NCI-H1417 (cell line): ENCODE measurements around the gene UBE2L5.

Source experiments
- DNase-seq, 3 experiments: peaks; one replicate each; lab custom pipeline; 2025; lab: John Stamatoyannopoulos, UW

The UBE2L5 gene

DNA sequence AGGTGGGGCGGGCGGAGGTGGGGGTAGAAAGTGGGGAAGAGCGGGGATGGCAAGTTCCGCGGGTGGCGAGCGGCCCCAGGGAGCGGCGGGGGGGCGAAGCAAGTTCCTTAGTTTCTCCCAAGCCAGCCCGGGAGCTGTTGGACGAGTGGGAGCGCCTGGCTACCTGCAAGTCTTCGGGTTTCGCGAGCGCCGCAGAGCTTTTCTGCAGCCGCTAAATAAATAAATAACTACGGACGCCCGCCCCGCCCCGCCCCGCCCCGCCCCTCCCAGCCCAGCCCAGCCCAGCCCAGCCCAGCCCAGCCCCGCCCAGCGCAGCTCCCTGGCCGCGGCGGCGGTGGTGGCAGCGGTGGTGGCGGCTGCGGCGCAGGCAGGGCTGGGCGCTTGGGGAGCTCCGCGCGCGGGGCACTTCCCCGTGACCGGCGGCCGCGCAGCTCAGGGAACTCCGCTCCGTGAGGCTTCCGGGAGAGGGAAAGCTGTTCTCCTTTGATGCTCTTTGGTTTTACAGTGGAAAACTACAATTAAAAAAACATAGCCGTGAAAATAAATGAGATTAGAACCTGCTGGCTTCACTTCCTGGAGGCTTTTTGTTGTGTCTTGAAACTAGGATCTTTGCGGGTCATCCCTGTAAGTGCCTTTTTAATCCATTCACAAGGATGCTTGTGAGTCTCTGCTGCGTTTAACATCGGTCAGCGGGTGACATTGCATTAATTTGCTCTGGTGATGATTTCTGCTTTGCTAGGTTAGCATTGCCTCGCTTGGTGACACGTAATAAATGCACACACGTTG, at the start of gene UBE2L5:
Gene UBE2L5, plus strand, starts transcription at position 440 of the 786 bp plus-strand sequence. CDS start 5,498 bp downstream, outside the sequence.
- DNase-seq: peak; percentile 53 to 75 (median 67)

DNA sequence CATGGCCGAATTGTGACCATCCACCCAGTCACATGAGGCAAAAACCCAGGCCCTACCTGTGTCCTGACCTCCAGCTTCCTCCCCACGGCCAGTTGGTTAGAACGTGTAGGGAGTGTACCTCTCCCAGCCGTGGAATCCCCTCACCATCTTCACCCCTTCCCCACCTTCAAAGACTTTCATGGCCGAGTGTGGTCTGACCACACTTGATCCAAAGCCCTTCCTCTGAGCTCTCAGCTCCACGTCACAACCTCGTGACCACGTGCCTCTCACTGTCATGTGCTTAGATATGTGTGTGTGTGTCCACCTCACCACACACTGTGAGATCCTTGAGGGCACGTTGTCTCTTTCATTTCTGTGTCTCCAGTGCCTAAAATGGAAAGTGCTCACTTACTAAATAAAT, 48.6 kb upstream of the UBE2L5 start:
- DNase-seq: no peak

DNA sequence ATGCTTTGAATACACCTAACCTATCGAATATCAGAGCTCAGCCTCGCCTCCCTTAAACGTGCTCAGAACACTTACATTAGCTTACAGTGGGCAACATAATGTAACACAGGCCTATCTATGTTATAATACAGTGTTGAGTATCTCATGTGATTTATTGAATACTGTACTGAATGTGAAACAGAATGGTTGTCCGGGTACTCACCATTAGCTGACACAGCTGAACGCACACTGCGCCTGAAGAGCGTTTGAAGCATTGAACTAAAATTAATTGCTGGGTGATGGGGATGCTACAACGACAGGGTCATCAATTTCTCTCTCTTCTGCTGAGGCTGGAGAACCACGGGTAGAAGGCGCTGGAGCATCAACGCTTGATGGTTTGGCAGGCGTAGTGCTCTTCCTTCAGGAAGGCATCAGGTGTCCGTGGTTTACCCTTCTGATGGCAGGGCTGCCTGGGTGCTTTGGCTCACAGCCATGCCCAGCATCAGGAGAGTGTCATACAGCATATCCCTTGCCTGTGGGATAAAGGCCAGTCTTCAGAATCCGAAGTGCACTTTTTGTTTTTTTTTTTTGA, 46.9 kb upstream of the UBE2L5 start:
- peak in 2 of 3 experiments; percentile 4 to 65 for DNase-seq

DNA sequence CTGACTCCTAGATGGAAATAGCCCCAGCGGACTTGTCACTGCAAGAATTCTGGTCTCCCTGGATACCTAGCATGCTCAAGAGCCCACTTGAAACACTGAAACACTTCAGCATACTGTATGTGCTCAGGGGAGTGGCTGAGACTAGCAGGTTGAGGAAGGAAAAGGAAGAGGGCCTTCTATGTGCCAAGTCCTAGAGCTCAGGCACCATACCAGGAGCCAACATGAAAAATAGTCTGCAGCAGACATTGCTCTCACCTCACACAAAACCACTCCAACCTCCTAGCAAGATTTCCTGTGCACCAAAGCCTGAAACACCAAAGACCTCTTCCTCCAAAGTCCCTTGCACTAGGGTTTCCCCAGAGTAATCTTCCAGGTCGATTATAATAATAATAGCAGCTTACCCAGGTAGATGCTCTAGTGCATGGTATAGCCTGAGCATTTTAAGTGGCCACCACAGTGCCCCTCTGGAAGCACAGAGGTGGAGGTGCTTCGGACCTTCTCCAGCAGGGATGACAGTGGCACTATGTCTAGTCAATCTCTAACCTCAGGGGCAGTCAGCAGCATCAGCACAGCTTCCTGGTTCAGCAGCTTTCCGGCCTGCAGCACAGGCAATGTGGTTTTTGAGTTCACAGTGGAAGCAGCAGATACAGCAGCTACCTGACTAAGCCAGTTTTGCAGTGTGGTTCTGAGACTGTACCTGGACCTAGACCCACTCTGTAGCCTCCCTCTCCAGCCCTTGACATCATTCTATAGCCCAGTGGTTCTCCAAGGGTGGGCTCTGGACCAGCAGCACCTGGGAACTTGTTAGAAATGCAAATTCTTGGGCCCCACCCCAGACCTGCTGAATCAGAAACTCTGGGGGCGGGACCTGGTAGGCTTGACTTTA, 45.6 kb upstream of the UBE2L5 start:
- peak; percentile 6 to 86 (median 60) for DNase-seq

DNA sequence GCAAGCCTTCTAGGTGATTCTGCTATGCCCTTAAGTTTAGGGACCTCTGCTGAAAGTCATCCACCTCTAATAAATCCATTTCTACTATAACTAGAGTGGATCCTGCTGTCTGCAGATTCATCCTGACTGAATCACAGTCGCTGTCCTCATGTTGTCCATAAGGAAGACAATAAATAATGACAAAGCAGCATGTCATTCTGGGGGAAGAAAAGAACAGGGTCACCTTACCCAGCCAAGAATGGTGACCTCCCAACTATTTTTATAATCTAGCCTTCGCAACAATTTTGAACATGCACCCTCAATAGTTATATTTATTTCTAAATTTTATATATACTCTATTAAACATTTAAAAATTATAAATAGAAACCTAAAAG, 45.0 kb upstream of the UBE2L5 start:
- DNase-seq: no peak

DNA sequence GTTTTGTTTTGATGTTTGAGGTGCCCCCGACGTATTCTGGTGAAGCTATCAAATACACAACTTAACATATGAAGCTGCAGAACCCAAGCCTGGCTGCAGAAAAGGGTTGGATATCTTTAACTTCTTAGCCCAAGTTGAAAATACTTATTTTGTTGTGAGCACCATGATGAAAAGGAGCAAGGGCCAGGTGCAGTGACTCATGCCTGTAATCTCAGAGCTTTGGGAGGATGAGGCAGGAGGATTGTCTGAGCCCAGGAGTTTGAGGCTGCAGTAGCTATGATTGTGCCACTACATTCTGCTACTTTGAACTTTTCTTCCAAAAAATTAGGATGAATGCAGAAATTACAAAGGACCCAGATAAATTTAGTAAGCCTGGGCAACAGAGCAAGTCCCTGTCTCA, 44.1 kb upstream of the UBE2L5 start:
- no peak for DNase-seq

DNA sequence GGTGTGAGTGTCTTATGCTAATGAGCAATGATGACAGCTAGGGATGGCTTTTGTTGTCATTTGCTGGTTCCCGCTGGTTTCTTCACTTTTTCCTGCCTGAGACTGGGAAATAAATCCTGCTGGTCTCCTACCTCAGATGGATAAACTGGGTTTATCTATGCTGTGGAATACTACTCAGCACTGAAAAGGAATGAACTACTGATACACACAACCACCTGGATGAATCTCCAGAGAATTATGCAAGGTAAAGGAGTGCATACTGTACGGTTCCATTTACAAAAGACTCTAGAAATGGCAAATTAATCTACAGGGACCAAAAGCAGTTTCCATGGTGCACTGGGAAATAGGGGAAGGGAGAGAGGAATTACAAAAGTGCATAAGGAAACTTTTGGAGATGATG, 41.2 kb upstream of the UBE2L5 start:
- DNase-seq: no peak

DNA sequence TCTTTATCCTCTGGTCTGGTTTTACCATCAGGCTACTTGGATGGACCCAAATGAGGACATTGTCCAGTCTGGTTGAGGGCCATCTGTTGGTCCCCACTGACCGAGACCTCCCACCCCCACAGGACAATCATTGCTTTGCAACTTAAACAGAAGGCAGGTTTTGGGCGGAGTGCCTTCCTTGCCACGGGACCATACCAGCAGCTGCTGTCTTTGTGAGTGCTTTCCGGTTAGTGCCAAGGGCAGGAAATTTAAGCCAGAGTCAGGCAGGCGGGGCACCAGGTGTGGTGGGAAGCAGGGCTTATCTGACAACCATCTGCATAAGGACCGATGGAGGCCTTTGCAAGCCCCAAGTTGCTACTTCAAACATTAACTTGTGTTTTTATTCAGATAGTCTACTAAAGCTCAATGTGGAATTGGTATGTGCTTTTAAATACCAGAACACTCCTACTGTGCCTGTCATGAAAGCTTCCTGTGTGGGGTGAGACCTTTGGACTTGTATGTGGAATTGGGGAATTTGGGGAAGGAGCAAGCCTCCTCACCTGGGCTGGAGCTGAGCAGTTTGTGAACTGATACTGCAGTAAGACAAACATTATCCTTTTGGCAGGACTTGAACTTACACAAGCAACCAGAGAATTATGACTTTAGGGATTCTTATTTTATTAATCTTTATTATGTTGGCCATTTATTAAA, 39.3 kb upstream of the UBE2L5 start:
- peak in 1 of 3 experiments; percentile 28 for DNase-seq

DNA sequence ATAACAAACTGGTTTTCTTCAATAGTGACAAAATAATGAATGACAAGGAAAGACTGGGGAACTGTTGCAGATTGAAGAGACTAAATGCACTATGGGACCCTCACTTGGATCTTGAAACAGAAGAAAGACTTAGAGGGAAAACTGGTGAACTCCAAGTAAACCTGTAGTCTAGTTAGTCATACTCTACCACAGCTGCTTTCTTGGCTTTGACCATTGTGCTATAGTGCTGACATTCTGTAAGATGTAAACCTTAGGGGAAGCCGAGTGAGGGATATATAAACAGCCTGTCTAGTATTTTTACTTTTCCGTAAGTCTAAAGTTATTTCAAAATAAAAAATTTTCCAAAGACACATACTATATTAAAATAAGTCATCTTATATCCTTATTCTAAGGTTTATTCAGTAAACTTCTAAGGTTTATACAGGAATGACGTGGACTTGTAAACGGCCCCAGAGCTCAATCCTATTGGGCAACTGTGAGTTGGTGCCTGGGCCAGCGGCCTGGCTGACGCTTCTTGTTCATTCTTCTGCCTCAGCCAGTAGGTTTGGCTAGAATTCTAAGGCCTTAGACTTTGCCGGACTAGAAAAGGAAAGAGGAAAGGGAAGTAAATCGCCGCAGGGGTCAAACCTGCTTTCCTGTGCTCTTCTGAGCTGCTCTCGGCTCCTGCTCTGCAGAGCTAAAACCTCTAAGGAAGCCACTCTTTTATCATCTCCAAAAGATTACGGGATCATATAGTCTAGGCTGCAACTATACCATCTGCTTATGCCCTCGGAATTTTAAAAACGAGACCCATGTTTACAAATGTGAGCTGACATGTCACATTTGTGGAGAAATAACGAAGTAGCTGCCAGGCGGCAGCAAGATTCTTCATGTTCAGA, 33.6 kb upstream of the UBE2L5 start:
- DNase-seq: no peak

DNA sequence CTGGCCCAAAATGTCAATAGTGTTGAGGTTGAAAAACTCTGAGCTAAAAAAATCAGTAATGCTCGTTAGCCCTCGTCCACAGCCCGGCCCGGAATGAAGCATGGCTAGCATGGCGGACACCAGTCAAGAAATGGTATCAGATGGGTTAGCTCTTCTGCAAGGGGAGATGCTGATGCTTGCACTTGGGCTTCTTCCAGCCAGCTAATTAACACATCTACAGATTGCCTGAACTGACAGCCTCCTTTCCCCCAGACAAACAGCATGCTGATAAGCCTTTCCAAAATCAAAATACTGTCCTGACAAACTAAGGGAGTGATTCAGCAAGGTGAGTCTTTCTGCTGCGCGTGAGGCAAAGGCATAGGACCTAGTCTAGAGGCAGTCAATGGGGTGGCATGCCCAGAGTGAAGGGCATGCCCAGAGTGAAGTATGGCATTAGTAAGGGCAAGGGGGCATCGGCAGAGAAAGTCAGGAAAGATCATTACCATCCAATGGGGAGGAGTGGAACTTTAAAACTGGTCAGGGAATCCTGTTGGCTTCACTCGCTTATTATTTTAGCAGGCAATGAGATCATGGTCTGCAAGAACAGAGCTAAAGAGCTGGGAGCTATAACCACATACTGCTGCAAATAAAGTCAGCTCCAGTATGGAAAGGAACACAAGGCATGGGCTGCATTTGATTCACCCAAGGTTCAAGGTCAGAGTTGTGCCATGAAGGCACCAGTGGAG, 30.2 kb upstream of the UBE2L5 start:
- DNase-seq: no peak

DNA sequence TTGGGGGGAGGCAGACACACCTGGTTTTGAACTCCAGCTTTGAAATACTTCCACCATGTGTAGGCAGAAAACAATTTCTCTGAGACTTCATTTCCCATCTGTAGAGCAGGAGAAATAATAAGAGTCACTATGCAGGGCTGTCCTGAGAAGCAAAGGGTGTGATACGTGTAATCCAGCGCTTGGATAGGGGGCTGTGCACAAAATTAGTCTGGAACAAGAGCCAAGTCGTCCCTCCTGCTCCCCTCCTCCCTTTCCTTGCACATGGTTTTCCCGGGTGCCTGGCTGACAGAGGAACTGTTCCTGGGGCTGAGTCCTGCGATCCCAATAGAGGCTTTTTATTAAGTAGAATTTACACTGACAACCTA, 29.6 kb upstream of the UBE2L5 start:
- DNase-seq: no peak

DNA sequence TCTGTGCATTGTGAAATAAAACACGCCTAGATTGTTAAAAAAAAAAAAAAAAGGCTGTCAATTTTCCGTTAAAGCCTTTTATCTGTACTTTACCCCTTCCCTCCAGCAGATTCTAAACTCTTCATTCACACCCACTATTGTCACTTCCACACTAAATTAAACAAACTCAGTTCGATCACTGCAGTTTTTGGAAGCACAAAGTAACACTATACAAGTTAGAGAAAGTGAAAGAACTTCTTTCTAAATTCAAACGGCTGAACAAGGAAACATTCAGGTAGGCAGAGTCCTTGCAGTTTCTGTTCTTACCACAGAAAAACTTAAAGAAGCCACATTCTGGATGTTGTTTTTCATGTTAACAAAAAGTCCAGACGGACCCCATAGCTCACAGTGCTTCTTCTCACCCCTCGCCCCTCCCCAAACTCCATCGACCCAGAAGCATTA, 27.5 kb upstream of the UBE2L5 start:
- DNase-seq: no peak

DNA sequence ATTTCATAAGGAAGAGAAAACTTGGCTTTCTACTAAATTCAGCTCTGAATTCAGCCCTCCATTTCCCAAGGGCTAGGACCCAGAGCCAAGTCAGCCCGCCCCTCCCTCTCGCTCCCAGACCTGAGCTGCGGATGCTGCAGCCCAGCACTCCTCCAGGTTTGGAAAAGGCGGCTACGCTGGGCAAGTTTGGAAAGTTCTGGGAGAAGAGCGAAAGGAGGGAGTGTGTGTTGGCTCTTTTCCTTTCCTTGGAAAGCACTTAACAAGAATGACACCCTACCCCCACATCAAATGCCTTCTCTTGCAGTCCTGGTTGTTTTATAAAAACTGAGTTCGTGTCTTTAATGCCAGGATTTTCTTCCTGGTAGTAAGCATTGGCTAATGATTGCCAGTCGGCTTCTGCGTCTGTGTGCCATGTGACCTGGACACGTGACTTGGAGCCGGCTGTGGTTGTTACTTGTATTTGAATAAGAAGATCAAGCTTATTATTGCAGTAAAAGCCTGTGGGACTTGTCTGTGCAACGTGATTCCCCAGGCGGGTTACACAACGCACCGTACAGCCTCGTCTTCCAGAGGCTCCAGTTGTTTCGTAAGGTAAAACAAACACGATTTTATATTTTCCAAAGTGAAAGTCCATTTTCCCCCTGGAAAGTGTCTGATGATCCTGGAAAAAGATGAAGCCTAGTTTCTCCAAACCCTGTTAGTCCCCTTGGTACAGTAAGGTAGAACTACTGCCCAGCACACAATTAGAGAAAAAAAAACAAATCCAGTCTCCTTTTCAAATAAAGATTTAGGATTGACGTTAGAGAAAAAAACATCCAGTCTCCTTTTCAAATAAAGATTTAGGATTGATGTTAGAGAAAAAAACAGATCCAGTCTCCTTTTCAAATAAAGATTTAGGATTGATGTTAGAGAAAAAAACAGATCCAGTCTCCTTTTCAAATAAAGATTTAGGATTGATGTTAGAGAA, 26.8 kb upstream of the UBE2L5 start:
- DNase-seq: peak; percentile 73 to 78 (median 73)

DNA sequence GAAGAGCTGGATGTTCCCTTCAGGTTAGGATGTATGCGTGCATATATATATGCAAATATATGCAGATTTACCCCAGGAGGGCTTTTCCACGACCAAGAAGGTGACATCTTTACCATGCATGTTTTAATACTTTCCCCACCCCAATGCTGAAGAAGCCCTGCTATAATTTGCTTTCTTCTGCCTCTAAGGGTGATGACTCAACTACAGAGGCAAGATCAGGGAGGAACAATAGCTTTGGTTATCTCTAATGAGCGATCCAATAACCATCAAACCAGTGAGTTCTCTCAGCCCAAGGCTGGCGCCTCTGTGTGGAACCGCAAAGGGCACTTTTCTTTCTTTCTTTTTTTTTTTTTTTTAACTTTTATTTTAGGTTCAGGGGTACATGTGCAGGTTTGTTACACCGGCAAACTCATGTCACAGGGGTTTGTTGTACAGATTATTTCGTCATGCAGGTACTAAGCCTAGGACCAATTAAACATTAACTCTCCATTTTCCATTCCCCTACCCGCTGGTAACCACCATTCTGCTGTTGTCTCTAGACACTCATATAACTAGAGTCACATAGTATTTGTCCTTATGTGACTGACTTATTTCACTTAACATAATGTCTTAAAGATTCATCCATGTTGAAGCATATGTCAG, 25.7 kb upstream of the UBE2L5 start:
- no peak for DNase-seq

DNA sequence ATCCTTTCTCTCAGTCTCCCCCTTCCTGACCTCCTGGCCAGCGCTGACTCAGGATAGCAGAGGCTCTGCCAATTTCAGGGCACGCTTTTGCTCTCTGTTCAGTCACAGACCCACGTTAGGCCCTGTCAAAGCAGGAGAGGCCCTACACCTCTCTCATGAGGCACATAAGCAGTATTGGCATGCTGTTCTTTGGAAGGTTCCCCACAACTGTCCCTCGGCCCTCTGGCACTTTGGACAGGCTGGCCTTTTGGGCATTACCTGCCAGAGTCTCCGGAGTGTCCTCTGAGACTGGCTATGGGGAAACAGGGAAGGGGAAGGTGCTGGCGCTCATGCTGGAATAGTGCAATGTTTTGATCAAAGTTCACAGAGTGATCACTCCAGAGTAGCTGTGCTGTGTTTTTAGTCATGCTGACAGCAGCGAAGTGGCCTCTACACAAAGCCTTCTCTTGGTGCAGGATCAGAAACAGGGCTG, 23.7 kb upstream of the UBE2L5 start:
- DNase-seq: no peak

DNA sequence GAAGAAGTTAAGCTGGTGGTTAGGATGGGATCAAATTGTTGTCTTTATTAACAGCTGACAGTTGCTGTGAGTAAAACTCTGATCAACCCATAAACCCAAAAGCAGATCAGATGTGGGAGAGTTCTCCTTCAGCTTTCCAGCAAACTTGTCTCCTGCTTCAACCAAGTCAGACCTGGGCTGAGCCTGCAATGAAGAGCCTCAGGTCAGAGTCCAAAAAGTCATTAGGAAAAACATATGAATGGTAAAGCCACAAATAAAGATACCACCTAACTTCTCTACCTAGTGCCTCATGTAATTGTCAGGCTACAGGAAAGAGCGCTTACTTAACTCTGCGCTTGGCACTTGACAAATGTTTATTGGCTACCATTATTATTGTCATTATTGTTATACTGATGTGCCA, 21.9 kb upstream of the UBE2L5 start:
- no peak for DNase-seq

DNA sequence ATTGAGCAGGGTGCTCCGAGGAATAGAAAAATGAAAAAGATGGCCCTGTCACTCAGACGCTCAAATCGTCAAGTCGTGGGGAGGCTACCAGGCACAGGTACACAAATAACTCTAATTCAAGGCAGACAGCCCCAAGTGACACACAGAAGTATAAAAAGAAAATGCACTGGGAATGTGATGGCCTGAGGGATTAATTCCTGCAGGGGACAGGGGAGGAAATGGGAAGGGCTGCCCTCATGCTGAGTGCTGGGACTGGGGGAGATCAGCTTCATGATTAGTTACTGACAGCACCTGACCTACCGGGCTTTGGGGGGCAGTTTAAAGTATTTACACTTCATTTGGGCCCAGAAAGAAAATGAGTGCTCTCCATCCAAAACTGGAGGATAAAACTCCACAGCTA, 20.9 kb upstream of the UBE2L5 start:
- no peak for DNase-seq

DNA sequence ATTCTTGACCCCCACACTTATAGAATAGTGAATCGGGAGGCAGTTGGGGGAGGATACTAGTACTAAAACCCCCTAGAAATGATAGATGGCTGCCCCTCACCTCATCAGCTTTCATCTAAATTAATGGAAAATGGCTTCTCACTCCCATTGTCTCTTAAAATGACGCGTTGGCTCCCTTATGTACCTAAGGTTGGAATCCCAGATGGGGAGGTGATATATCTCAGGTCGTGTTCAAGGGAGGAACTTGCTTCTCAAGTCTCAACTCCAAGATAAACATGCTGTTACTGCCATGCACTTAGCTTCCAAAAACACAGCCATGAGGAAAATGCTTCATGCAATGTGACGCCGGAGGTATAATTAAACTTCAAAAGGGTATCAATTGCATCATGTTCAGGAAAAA, 18.8 kb upstream of the UBE2L5 start:
- no peak for DNase-seq

DNA sequence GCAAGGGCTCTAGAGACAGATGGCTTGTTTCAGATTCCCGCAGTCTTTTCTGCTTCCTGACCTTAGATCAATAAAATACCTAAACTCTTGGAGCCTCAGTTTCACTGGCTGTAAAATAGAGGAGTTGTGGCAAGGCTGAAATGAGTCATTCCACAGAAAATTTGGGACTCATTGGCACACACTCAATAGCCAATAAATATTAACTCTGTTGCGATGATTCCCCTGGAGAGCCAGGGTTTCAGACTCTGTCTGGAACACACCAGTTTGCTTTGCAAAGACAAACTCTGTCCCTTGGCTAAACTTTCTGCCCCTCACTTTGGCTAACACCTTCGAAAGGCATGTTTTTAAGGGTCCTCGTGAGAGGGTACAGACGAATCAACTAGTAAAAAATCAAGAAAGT, 18.1 kb upstream of the UBE2L5 start:
- DNase-seq: no peak
